Activated T-helper 17 cell treated with anti-CD3 and anti-CD28 coated beads, Interleukin-2, amount 50 U/mL, for 72 hours (primary cell): Measurements from ENCODE around the gene CCDC121. TPM values are rescaled to one million over a fixed set of nuclear protein-coding genes. Genes with fewer than 3 reads are reported as not detected.
"Not testable (repeated sequence)": the region's sequence is repeated elsewhere in the genome, so short reads cannot be mapped to it uniquely, and the experiment has no call there.

Source experiments
- ATAC-seq: fragments of 150-1000 bp; cut with Tn5 transposase; replicated peaks from 2 replicates; pipeline ENCODE4 v1.10.0; 2021; ENCODE audit warnings: mild to moderate bottlenecking, moderate library complexity
- H3K27ac Mint-ChIP-seq: one replicate; pipeline ENCODE4 v1.8.0; 2022; ENCODE audit warnings: mixed read lengths
- H3K27me3 Mint-ChIP-seq: one replicate; pipeline ENCODE4 v1.8.0; 2022; ENCODE audit warnings: mixed read lengths
- H3K36me3 Mint-ChIP-seq: one replicate; pipeline ENCODE4 v1.8.0; 2022; ENCODE audit warnings: low read depth, mild to moderate bottlenecking, mixed read lengths
- H3K4me1 Mint-ChIP-seq: one replicate; pipeline ENCODE4 v1.8.0; 2022; ENCODE audit warnings: mixed read lengths
- H3K4me3 Mint-ChIP-seq: one replicate; pipeline ENCODE4 v1.8.0; 2022; ENCODE audit warnings: mild to moderate bottlenecking, mixed read lengths
- H3K9me3 Mint-ChIP-seq: one replicate; pipeline ENCODE4 v1.8.0; 2022; ENCODE audit warnings: mixed read lengths
- total RNA-seq, 2 donors: library from RNA; stranded (reverse); gene quantifications; one replicate each; pipeline ENCODE4 v1.2.3, GENCODE V29; 2022

The CCDC121 gene
- total RNA-seq, 2 donors from 2014 or later = 0.26 to 0.45 TPM

DNA sequence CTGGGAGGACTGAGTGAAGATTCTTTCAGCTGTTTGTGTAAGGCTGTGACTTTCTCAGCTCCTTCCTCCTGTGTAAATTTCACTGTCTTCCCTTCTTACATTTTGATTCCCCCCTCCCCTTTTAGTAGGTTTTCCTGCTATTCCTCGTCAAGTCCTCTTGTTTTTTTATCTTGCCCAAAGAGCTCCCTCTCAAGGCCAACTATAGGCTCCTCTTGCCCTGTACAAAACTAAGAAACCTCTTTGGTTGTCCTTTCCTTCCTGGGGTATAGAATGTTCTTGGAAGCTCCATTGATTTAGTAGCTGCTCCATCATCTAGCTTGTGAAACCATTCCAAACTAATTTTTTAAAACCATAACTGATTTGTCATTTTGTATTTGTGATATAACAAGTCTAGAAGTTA lies 7.3 kb downstream of the CCDC121 start:
- no peaks in the 10 kb centered on the region for H3K4me1 Mint-ChIP-seq
- no peak overlapping the region for H3K27ac Mint-ChIP-seq
- H3K4me3 Mint-ChIP-seq = no peak overlapping the region
- H3K27me3 Mint-ChIP-seq = no peaks in the 10 kb centered on the region
- H3K9me3 Mint-ChIP-seq = no peaks in the 10 kb centered on the region
- peaks cover 83% of the 10 kb centered on the region for H3K36me3 Mint-ChIP-seq
- ATAC-seq = no peak

DNA sequence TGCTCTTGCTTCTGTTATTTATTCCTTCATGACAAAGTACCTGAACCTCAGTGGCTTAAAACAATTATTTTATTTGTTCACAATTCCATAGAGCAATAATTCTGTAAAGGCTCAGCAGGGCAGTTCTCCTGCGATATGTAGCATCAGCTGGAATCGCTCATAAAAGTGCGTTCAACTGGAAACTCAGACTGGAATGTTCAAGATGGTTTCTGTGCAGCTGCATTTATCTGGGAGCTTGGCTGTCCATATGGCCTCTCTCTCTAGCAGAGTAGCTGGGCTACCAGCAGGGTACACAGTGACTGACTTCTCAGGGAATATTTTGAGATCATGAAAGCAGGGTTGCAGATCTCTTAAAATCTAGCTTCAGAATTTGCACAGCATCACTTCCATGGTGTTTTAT lies 13.5 kb downstream of the CCDC121 start:
- no peaks in the 10 kb centered on the region for H3K4me1 Mint-ChIP-seq
- no peak overlapping the region for H3K27ac Mint-ChIP-seq
- no peak overlapping the region for H3K4me3 Mint-ChIP-seq
- ATAC-seq = no peak
- H3K9me3 Mint-ChIP-seq = no peaks in the 10 kb centered on the region
- H3K36me3 Mint-ChIP-seq = peaks cover 89% of the 10 kb centered on the region
- H3K27me3 Mint-ChIP-seq = no peaks in the 10 kb centered on the region

DNA sequence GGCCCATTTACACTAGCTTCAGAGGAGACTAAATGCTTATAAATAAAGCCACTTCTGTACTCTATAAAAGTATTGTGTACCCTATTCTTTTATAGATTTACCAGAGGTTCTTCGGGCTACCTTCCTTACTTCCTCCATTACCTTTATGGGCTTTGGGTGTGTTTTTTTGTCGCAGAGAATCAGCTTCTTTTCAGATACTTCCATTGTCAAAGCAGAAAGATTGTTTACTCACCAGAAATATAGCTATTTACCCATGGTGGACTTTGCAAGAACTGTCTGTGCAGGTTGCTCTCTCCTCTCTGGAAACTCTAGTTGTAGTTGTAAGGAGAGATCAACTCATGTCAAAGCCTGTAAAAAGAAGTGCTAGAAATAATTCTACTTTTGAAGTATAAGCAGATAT lies 14.8 kb downstream of the CCDC121 start:
- ATAC-seq = no peak
- Mint-ChIP-seq H3K36me3 (peaks cover 88% of the 10 kb centered on the region), H3K9me3 (no peaks in the 10 kb centered on the region), H3K27me3 (no peaks in the 10 kb centered on the region), H3K4me1 (no peaks in the 10 kb centered on the region), H3K27ac (no peak overlapping the region), H3K4me3 (no peak overlapping the region)

DNA sequence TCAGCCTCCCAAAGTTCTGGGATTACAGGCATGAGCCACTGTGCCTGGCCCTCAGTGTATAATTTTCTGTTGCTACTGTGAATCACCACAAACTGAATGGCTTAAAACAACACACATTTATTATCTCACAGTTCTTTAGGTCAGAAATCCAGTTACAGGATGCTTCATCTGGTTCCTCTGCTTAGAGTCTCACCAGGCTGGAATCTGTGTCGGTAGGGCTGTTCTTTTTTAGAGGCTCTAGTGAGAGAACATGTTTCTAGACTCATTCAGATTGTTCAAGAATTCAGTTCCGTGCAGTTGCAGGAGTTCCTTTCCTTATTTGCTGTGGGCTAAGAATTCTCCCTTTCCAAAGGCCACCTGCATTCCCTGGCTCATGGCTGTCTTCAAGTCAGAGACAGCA lies 22.2 kb downstream of the CCDC121 start:
- ATAC-seq = no peak
- H3K36me3 Mint-ChIP-seq = peaks cover 88% of the 10 kb centered on the region
- H3K9me3 Mint-ChIP-seq = no peaks in the 10 kb centered on the region
- no peaks in the 10 kb centered on the region for H3K27me3 Mint-ChIP-seq
- no peak overlapping the region for H3K27ac Mint-ChIP-seq
- H3K4me3 Mint-ChIP-seq = no peak overlapping the region
- H3K4me1 Mint-ChIP-seq = no peaks in the 10 kb centered on the region

DNA sequence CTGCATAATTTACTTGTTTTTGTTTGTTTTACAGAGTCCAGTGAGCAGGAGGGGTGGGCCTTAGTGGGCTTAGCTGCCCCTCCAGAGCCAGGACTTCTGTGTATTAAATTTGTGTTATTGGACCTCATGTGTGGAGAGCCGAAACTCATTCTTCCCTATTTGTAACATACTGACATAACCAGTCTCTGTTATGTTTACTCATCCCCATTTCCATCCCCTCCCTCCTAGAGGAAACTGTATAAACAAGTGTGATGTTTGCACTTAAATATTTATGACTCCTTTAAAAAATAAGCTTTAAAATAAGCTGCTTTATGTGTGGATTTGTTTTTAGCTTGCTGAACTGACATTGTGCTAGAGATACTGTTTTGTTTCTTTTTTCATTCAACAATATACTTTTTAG lies 32.2 kb downstream of the CCDC121 start:
- Mint-ChIP-seq H3K27ac (peak overlapping the region; percentile 77), H3K9me3 (no peaks in the 10 kb centered on the region), H3K4me3 (no peak overlapping the region), H3K36me3 (peaks cover 90% of the 10 kb centered on the region), H3K27me3 (no peaks in the 10 kb centered on the region), H3K4me1 (peaks cover 13% of the 10 kb centered on the region)
- ATAC-seq = no peak

DNA sequence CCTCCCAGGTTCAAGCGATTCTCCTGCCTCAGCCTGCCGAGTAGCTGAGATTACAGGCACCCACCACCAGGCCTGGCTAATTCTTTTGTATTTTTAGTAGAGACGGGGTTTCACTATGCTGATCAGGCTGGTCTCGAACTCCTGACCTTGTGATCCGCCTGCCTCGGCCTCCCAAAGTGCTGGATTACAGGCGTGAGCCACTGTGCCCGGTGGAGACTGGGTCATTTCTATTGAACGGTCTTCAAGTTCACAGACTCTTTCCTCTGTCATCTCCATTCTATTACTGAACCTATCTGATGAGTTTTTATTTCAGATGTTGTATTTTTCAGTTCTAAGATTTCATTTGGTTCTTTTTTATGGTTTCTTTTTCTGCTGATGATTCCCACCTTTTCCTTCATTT lies 33.4 kb downstream of the CCDC121 start:
- peaks cover 13% of the 10 kb centered on the region for H3K4me1 Mint-ChIP-seq
- H3K27me3 Mint-ChIP-seq, H3K4me3 Mint-ChIP-seq, ATAC-seq, H3K9me3 Mint-ChIP-seq: not testable (repeated sequence)
- H3K36me3 Mint-ChIP-seq = peaks cover 87% of the 10 kb centered on the region
- H3K27ac Mint-ChIP-seq = peak overlapping the region; percentile 23

DNA sequence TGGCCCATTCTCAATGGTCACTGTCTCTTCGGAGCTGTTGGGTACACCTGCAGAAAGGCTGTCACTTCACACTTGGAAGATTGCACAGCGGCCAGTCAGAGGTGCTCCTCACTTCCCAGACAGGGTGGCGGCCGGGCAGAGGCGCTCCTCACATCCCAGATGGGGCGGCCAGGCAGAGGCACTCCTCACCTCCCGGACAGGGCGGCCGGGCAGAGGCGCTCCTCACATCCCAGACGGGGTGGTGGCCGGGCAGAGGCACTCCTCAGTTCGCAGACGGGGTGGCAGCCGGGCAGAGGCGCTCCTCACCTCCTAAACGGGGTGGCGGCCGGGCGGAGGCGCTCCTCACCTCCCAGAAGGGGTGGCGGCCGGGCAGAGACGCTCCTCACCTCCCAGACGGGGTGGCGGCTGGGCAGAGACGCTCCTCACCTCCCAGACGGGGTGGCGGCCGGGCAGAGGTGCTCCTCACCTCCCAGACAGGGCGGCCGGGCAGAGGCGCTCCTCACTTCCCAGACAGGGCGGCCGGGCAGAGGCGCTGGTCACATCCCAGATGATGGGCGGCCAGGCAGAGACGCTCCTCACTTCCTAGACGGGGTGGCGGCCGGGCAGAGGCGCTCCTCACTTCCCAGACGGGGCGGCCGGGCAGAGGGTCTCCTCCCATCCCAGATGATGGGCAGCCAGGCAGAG lies 34.6 kb downstream of the CCDC121 start:
- not testable (repeated sequence) for H3K4me3 Mint-ChIP-seq, H3K27me3 Mint-ChIP-seq, H3K9me3 Mint-ChIP-seq, ATAC-seq, H3K27ac Mint-ChIP-seq
- Mint-ChIP-seq H3K4me1 (peaks cover 16% of the 10 kb centered on the region), H3K36me3 (peaks cover 87% of the 10 kb centered on the region)

DNA sequence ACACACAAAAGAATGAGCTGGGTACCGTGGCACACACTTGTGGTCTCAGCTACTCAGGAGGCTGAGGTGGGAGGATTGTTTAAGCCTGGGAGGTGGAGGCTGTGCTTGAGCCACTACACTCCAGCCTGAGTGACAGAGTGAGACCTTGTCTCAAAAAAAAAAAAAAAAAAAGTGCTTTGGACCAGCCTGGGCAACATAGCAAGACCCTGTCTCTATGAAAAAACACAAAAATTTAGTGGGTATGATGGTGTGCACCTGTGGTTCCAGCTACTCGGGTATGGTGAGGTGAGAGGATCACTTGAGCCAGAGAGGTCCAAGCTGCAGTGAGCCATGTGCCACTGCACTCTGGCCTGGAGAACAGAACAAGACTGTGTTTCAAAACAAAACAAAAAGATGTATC lies 35.6 kb downstream of the CCDC121 start:
- Mint-ChIP-seq H3K4me3 (no peak overlapping the region), H3K4me1 (peaks cover 16% of the 10 kb centered on the region), H3K36me3 (peaks cover 81% of the 10 kb centered on the region), H3K9me3 (peaks cover 5% of the 10 kb centered on the region), H3K27me3 (no peaks in the 10 kb centered on the region), H3K27ac (no peak overlapping the region)
- ATAC-seq = no peak

DNA sequence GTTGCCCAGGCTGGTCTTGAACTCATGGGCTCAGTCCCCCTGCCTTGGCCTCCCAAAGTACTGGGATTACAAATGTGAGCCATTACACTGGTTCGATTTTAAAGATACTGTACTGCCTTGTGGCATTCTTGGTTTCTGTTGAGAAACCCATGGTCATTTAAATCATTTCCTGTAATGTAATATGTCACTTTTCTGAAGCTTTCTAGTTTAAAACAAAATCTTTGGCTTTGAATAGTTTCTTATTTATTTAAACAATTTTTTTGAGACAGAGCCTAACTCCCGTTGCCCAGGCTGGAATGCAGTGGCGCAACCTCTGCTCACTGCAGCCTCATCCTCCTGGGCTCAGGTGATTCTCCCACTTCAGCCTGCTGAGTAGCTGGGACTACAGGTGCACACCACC lies 37.1 kb downstream of the CCDC121 start:
- Mint-ChIP-seq H3K9me3 (peaks cover 5% of the 10 kb centered on the region), H3K36me3 (peaks cover 80% of the 10 kb centered on the region), H3K4me3 (no peak overlapping the region), H3K27ac (peak overlapping the region; percentile 54), H3K27me3 (no peaks in the 10 kb centered on the region), H3K4me1 (peaks cover 22% of the 10 kb centered on the region)
- ATAC-seq = peak; percentile 44

DNA sequence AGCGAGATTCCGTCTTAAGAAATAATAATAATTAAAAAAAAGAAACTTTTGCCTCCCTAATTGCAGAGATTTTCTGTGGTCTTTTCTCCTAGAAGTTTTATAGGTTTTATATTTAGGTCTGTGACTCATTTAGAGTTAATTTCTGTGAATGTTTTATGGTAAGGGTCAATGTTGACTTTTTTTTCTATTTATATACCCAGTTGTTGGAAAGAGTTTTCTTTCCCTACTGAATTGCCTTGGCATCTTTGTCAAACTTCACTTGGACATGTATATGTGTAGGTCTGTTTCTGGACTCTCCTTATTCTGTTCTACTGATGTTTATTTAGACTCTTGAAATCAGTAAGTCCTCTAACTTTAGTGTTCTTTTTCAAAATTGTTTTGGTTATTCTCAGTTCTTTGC lies 40.5 kb downstream of the CCDC121 start:
- no peak for ATAC-seq
- Mint-ChIP-seq H3K36me3 (peaks cover 78% of the 10 kb centered on the region), H3K4me3 (peak overlapping the region; percentile 95), H3K27ac (no peak overlapping the region), H3K27me3 (no peaks in the 10 kb centered on the region), H3K9me3 (peaks cover 5% of the 10 kb centered on the region), H3K4me1 (peaks cover 40% of the 10 kb centered on the region)

DNA sequence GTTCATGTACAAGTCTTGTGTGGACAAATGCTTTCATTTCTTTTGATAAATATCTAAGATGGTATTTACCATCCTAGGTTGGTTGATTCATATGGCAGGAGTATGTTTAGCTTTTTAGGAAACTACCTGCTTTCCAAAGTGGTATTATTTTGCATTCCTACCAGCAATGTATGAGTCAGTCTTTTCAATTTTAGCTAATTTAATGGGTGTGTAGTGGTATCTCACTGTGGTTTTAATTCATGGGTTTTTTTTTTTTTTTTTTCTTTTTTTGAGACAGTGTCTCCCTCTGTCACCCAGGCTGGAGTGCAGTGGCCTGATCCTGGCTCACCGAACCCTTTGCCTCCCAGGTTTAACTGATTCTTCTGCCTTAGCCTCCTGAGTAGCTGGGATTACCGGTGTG lies 41.8 kb downstream of the CCDC121 start:
- H3K4me1 Mint-ChIP-seq = peaks cover 40% of the 10 kb centered on the region
- H3K27ac Mint-ChIP-seq = peak overlapping the region; percentile 96
- H3K36me3 Mint-ChIP-seq = peaks cover 77% of the 10 kb centered on the region
- H3K4me3 Mint-ChIP-seq = peak overlapping the region; percentile 95
- H3K9me3 Mint-ChIP-seq = peaks cover 5% of the 10 kb centered on the region
- H3K27me3 Mint-ChIP-seq = no peaks in the 10 kb centered on the region
- peak; percentile 62 for ATAC-seq

DNA sequence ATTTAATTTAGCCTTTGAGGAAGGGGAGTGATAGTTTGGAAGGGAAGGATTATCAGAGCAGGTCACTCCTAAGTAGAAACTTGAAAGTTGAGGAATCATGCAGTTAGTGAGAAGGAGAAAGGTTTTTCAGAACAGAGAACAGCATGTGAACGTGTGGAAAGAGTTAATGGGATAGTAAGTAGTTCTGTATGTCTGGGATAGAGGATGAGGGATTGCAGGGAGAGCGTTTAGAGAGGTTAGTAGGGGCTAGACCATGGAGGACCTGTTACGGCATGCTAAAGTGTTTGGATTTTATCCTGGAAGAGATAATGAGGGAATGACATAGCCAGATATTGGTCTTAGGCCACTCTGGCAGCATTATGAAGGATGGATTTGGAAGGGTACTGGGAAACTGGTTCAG lies 44.2 kb downstream of the CCDC121 start:
- Mint-ChIP-seq H3K36me3 (peaks cover 58% of the 10 kb centered on the region), H3K4me3 (peak overlapping the region; percentile 95), H3K4me1 (peaks cover 35% of the 10 kb centered on the region), H3K27me3 (no peaks in the 10 kb centered on the region), H3K9me3 (no peaks in the 10 kb centered on the region), H3K27ac (peak overlapping the region; percentile 96)
- no peak for ATAC-seq

DNA sequence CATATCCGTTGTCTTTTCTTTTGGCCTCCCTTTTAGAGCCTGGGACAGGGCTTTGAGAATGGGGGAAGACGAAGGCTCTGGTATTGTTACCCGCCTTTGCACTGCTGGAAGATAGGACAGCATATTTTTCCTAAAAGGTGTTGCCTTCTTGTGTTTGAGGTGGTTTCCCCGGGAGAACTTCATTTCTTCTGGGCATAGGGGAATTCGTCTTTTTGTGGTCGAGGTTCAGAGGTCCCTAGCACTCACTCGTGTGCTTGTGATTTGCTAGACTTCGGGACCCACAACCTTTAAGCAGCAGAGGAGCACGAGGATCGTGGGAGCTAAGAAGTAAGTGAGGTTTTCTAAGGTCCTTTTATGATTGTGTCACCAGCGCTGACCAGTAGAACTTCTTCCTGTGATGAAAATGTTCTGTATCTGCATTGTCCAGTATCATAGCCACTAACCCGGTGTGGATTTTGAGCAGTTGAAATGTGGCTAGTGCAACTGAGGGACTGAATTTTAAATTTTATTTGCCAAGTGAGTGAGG lies 45.4 kb downstream of the CCDC121 start:
- no peak for ATAC-seq
- H3K9me3 Mint-ChIP-seq = no peaks in the 10 kb centered on the region
- peaks cover 33% of the 10 kb centered on the region for H3K4me1 Mint-ChIP-seq

DNA sequence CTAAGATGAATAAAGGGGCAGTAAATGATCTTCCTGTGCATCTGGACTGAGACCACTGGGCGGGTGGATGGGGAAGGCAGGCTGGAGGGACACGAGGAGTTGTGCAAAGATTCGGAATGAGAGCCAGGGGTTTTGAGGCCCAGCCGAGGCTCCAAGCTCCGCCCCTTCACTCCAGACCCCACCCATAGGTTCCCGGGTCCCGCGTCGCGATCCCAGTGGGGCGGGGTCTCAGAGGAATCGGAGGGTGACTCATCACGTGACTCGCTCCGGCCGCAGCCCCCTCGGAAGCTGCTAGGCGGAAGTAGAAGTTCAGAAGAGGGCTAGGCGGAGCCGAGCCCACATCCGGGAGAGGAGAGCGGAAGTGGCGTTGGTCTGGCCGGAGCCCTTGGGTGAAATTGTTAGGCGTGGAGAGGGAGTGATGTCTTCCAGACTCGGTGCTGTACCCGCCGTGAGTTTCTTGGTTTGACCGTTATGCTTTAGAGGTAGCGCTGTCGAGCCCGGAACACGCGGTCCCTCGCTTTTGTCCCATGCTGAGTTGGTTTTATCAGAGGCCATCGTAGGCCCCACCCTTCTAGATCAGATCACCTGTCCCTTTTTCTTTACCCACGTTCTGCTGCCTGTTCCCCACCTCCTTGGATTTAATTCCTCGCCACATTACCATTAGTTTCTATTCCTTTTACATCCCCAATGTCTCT lies 46.0 kb downstream of the CCDC121 start, which contains the start of gene ZNF512:
TSS of gene ZNF512 (plus strand) at position 348 of the 695 bp plus-strand sequence. CDS start at position 419, 71 bp downstream.
- Mint-ChIP-seq H3K27me3 (no peaks in the 10 kb centered on the region), H3K4me3 (peak within 1 kb of the TSS; percentile 95), H3K27ac (peak within 1 kb of the TSS; percentile 96), H3K9me3 (no peaks in the 10 kb centered on the region), H3K36me3 (peaks cover 46% of the 10 kb centered on the region), H3K4me1 (peaks cover 29% of the 10 kb centered on the region)
- ATAC-seq = peak; percentile 89

More for the DNA sequence above, 45.4 kb downstream of the CCDC121 start:
- H3K27ac Mint-ChIP-seq = peak overlapping the region; percentile 96
- no peaks in the 10 kb centered on the region for H3K27me3 Mint-ChIP-seq
- peak overlapping the region; percentile 95 for H3K4me3 Mint-ChIP-seq
- H3K36me3 Mint-ChIP-seq = peaks cover 53% of the 10 kb centered on the region

DNA sequence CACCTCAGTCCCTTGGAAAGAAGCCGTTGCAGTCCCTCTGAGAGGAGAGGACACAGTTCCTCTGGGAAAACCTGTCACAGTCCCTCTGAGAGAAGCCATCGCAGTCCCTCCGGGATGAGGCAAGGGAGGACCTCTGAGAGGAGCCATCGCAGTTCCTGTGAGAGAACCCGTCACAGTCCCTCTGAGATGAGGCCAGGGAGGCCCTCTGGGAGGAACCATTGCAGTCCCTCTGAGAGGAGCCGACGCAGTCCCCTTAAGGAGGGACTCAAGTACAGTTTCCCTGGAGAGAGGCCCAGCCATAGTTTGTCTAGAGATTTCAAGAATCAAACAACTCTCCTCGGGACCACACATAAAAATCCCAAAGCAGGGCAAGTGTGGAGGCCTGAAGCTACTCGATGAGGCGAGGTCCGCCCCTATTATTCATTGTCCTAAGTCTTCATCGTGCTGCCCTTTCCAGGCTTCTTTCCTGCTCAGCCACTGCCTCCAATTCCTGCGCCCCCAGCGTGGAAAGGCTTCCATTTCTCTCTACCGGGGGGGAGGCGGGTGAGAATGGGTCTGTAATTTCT lies 46.6 kb downstream of the CCDC121 start:
- peaks cover 41% of the 10 kb centered on the region for H3K36me3 Mint-ChIP-seq
- no peak for ATAC-seq
- no peaks in the 10 kb centered on the region for H3K27me3 Mint-ChIP-seq
- peaks cover 28% of the 10 kb centered on the region for H3K4me1 Mint-ChIP-seq
- peak overlapping the region; percentile 96 for H3K27ac Mint-ChIP-seq
- H3K4me3 Mint-ChIP-seq = peak overlapping the region; percentile 95
- no peaks in the 10 kb centered on the region for H3K9me3 Mint-ChIP-seq
